Stimulated activated CD4-positive, alpha-beta T cell treated with anti-CD3 and anti-CD28 coated beads, Interleukin-15, amount 100 ng/mL, for 48 hours (primary cell): ENCODE results near the gene PPM1E.
"Not testable (repeated sequence)": the region's sequence is repeated elsewhere in the genome, so short reads cannot be mapped to it uniquely, and the experiment has no call there.

ENCODE experiments used
- DNase-seq, 2 donors: peaks; one replicate each; pipeline ENCODE4 v3.0.0-alpha.2; 2020; ENCODE audit warnings: low read depth in 2 of 2

The PPM1E gene

GRCh38 chr17:58779446-58779845, 23.8 kb downstream of the PPM1E start:
- DNase-seq, result no peak

- DNase-seq, result no peak
Measured at GRCh38 chr17:58783380-58783779, 27.7 kb downstream of the PPM1E start.

- DNase-seq, result no peak
Measured at GRCh38 chr17:58785097-58785496, 29.4 kb downstream of the PPM1E start.

GRCh38 chr17:58786586-58787295, 31.1 kb downstream of the PPM1E start:
- no peak for DNase-seq

- no peak for DNase-seq
Measured at GRCh38 chr17:58788199-58788598, 32.5 kb downstream of the PPM1E start.

- DNase-seq, result no peak
Measured at GRCh38 chr17:58789160-58789559, 33.5 kb downstream of the PPM1E start.

- no peak for DNase-seq
Measured at GRCh38 chr17:58789831-58790230, 34.2 kb downstream of the PPM1E start.

GRCh38 chr17:58794508-58794907, 38.9 kb downstream of the PPM1E start:
- not testable (repeated sequence) for DNase-seq

GRCh38 chr17:58802188-58802587, 46.5 kb downstream of the PPM1E start:
- no peak for DNase-seq

- DNase-seq, result no peak
Measured at GRCh38 chr17:58806046-58806445, 50.4 kb downstream of the PPM1E start.

GRCh38 chr17:58808609-58809563, 53.2 kb downstream of the PPM1E start:
- no peak for DNase-seq

- no peak for DNase-seq
Measured at GRCh38 chr17:58809564-58809936, 53.9 kb downstream of the PPM1E start.

GRCh38 chr17:58811290-58811689, 55.6 kb downstream of the PPM1E start:
- no peak for DNase-seq

- no peak for DNase-seq
Measured at GRCh38 chr17:58813712-58814111, 58.1 kb downstream of the PPM1E start.

- no peak for DNase-seq
Measured at GRCh38 chr17:58818654-58819053, 63.0 kb downstream of the PPM1E start.

- no peak for DNase-seq
Measured at GRCh38 chr17:58822148-58823050, 66.7 kb downstream of the PPM1E start.

GRCh38 chr17:58823051-58823525, 67.4 kb downstream of the PPM1E start:
- no peak for DNase-seq

GRCh38 chr17:58829172-58829637, 73.6 kb downstream of the PPM1E start:
- DNase-seq, result no peak

GRCh38 chr17:58831780-58832179, 76.1 kb downstream of the PPM1E start:
- no peak for DNase-seq

- no peak for DNase-seq
Measured at GRCh38 chr17:58832514-58832913, 76.9 kb downstream of the PPM1E start.

- no peak for DNase-seq
Measured at GRCh38 chr17:58837699-58838098, 82.0 kb downstream of the PPM1E start.
